HG03565 (cell line): ENCODE measurements around the gene KCNN3.

ENCODE experiments used
- ATAC-seq: cut with Tn5 transposase; IDR thresholded peaks from one replicate; pipeline ENCODE4 v1.9.1; 2021; ENCODE audit warnings: mild to moderate bottlenecking, moderate library complexity; ENCODE audit not compliant: unreplicated experiment

KCNN3 gene

GRCh38 chr1:154843636-154844296, 26.3 kb downstream of the KCNN3 start:
- ATAC-seq, result no peak

- ATAC-seq, result no peak
Measured at GRCh38 chr1:154842635-154843034, 27.4 kb downstream of the KCNN3 start.

GRCh38 chr1:154841384-154841783, 28.7 kb downstream of the KCNN3 start:
- no peak for ATAC-seq

GRCh38 chr1:154840269-154841176, 29.6 kb downstream of the KCNN3 start:
- no peak for ATAC-seq

GRCh38 chr1:154839691-154840090, 30.4 kb downstream of the KCNN3 start:
- ATAC-seq, result no peak

GRCh38 chr1:154838988-154839387, 31.1 kb downstream of the KCNN3 start:
- ATAC-seq, result no peak

- no peak for ATAC-seq
Measured at GRCh38 chr1:154838461-154838860, 31.6 kb downstream of the KCNN3 start.

GRCh38 chr1:154837672-154838171, 32.4 kb downstream of the KCNN3 start:
- no peak for ATAC-seq

GRCh38 chr1:154837034-154837671, 32.9 kb downstream of the KCNN3 start:
- no peak for ATAC-seq

- ATAC-seq, result no peak
Measured at GRCh38 chr1:154835531-154836324, 34.4 kb downstream of the KCNN3 start.

GRCh38 chr1:154833841-154834240, 36.2 kb downstream of the KCNN3 start:
- no peak for ATAC-seq

- ATAC-seq, result no peak
Measured at GRCh38 chr1:154833209-154833608, 36.9 kb downstream of the KCNN3 start.

- ATAC-seq, result no peak
Measured at GRCh38 chr1:154832384-154832783, 37.7 kb downstream of the KCNN3 start.

GRCh38 chr1:154831462-154831861, 38.6 kb downstream of the KCNN3 start:
- ATAC-seq, result no peak

GRCh38 chr1:154829062-154829461, 41.0 kb downstream of the KCNN3 start:
- ATAC-seq, result no peak

- no peak for ATAC-seq
Measured at GRCh38 chr1:154824179-154825000, 45.7 kb downstream of the KCNN3 start.

- no peak for ATAC-seq
Measured at GRCh38 chr1:154822717-154823116, 47.4 kb downstream of the KCNN3 start.

- no peak for ATAC-seq
Measured at GRCh38 chr1:154822233-154822632, 47.8 kb downstream of the KCNN3 start.

- no peak for ATAC-seq
Measured at GRCh38 chr1:154821083-154821482, 49.0 kb downstream of the KCNN3 start.

GRCh38 chr1:154820646-154821045, 49.4 kb downstream of the KCNN3 start:
- no peak for ATAC-seq
